WERI-Rb-1 (cell line): ENCODE data around the gene PKD1L1.

Experiments used
- DNase-seq: peaks from one replicate; pipeline ENCODE4 v3.0.0-alpha.2; 2020
- H3K27ac ChIP-seq: fragments of 250-450 bp; sonication (Bioruptor Pico); 2 replicates; pipeline ENCODE4 v1.5.1; 2020; ENCODE audit warnings: mild to moderate bottlenecking, moderate library complexity
- H3K27me3 ChIP-seq: fragments of 250-450 bp; sonication (Bioruptor Pico); 2 replicates; pipeline ENCODE4 v1.5.1; 2021; ENCODE audit warnings: mild to moderate bottlenecking, low read depth, moderate library complexity; ENCODE audit not compliant: insufficient read depth, severe bottlenecking
- H3K36me3 ChIP-seq: fragments of 250-450 bp; sonication (Bioruptor Pico); 2 replicates; pipeline ENCODE4 v1.5.1; 2020; ENCODE audit warnings: mild to moderate bottlenecking, moderate library complexity
- H3K4me3 ChIP-seq: 2 replicates; pipeline ENCODE4 v1.5.1; 2011; ENCODE audit warnings: low read depth, mild to moderate bottlenecking, control low read depth, low read length
- H3K9me3 ChIP-seq: fragments of 250-450 bp; sonication (Bioruptor Pico); 2 replicates; pipeline ENCODE4 v1.5.1; 2021; ENCODE audit warnings: mild to moderate bottlenecking, moderate library complexity; ENCODE audit not compliant: severe bottlenecking
- TF ChIP-seq, protein P1 (sequence below): IDR thresholded peaks from 2 replicates; pipeline ENCODE4 v1.5.1; 2011; ENCODE audit warnings: low read depth, mild to moderate bottlenecking, control low read depth, inconsistent platforms, low read length

Gene PKD1L1

DNA sequence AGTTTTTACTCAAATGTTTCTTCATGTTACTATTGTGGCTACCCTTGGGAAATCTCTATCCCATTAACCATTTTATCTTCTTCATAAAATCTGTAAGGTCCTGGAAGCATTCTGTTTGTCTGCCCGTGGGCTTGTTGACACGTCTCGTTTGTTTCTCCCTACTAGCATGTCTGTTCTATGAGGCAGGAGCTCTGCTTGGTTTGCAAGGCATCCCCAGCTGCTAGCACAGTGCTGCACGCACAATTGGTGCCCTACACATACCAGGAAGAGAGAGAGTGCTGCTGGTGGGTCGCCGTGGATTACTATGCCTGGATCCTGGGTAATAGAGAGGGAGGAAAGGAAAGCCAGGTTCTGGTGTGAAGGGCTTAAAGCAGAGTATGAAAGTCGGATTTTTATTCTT is 200.2 kb downstream of the PKD1L1 start:
- DNase-seq: no peak
- TF ChIP-seq, protein P1, sequence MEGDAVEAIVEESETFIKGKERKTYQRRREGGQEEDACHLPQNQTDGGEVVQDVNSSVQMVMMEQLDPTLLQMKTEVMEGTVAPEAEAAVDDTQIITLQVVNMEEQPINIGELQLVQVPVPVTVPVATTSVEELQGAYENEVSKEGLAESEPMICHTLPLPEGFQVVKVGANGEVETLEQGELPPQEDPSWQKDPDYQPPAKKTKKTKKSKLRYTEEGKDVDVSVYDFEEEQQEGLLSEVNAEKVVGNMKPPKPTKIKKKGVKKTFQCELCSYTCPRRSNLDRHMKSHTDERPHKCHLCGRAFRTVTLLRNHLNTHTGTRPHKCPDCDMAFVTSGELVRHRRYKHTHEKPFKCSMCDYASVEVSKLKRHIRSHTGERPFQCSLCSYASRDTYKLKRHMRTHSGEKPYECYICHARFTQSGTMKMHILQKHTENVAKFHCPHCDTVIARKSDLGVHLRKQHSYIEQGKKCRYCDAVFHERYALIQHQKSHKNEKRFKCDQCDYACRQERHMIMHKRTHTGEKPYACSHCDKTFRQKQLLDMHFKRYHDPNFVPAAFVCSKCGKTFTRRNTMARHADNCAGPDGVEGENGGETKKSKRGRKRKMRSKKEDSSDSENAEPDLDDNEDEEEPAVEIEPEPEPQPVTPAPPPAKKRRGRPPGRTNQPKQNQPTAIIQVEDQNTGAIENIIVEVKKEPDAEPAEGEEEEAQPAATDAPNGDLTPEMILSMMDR: no peak
- H3K36me3 ChIP-seq: no peaks in the 10 kb centered on the region
- no peaks in the 10 kb centered on the region for H3K27me3 ChIP-seq
- H3K27ac ChIP-seq: no peak overlapping the region
- H3K9me3 ChIP-seq: no peaks in the 10 kb centered on the region
- no peak overlapping the region for H3K4me3 ChIP-seq

DNA sequence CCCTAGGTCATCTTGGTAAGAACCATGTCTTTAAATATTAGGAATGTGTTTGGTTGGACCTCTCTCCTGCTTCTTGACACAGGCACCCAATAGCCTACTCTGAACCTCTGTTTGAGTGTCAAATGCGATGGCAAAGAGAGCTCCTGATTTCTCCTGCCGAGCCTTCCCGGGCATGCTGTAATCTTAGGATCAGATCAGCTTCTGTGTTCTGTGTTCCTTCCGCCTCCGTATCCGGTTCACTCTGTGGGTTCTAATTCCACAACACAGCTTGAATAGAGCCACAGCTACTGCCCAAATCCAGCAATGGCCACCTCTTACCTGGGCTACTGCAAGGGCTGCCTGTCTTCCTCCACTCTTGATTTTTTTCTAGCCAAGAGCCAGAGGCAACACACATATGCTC is 201.1 kb downstream of the PKD1L1 start:
- TF ChIP-seq, protein P1: no peak
- Histone ChIP-seq H3K9me3 (no peaks in the 10 kb centered on the region), H3K27ac (no peak overlapping the region), H3K27me3 (no peaks in the 10 kb centered on the region), H3K36me3 (no peaks in the 10 kb centered on the region), H3K4me3 (no peak overlapping the region)
- DNase-seq: no peak

DNA sequence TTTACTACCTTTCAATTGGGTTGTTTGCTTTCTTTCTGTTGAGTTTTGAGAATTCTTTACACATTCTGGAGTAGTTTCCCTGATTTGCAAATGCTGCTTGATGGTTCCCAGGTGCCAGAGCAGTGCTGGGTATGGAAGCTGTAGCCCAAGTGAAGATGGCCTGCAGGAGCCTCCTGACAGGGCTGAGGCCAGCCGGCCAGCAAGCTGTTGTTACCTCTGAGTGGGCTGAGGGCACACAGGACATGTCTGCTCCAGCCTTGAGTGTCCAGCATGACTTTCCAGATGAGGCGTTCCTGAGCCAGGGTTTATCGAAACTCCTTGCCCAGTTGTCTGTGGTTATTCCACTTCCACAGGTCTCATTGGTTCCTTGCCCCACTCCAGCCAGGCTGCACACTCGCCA is 201.8 kb downstream of the PKD1L1 start:
- TF ChIP-seq, protein P1: no peak
- no peak overlapping the region for H3K27ac ChIP-seq
- H3K36me3 ChIP-seq: no peaks in the 10 kb centered on the region
- H3K9me3 ChIP-seq: no peaks in the 10 kb centered on the region
- DNase-seq: no peak
- no peak overlapping the region for H3K4me3 ChIP-seq
- H3K27me3 ChIP-seq: no peaks in the 10 kb centered on the region

DNA sequence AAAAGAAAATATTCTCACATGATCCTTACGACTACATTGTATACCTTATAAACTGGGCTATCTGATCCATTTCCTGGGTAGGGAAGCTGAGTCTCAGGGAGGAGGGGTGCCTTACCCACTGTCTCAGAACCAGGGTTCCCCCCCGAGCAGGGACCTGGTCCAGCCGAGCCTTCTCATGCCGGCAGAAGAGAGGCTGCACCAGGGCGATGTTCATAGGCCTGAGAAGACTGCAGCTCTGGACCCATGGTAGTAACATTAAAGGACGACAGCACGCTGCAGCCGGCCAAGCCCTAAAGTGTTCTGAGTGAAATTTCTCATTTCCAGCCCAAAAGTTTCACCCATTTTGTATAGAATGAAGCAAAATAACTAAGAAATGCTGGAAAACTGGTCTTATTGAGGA is 203.4 kb downstream of the PKD1L1 start:
- Histone ChIP-seq H3K4me3 (no peak overlapping the region), H3K27me3 (no peaks in the 10 kb centered on the region), H3K36me3 (no peaks in the 10 kb centered on the region), H3K9me3 (no peaks in the 10 kb centered on the region), H3K27ac (no peak overlapping the region)
- DNase-seq: no peak
- TF ChIP-seq, protein P1: no peak

DNA sequence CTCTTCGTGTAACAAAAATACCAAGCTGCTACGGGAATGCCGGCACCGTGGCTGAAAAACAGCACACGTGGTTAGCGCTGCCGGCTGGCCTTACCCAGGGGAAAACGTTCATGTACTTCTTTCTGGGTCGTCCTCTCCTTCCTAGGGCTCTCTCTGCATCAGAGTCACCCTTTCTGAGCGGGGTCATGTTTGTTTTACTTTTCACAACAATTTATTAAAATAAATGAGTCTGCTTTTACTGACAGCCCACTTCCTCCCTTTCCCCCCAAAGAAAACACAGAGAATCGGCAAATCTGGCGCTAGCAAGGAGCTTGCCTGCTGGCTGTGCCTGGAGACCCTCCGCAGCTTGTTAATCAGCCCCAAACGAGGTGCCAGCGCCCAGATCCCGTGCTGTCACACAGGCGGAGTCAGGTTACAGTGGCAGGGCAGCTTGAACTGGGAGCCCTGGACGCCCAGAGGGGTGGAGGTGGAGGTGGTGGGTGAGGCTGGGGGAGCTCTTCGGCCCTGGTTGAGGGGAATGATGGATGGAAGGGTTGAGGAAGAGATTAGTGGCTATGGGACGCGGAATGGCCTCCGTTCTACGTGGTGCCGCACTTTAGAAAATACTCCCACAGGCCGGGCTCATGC is 204.2 kb downstream of the PKD1L1 start:
- Histone ChIP-seq H3K27ac (no peak overlapping the region), H3K36me3 (no peaks in the 10 kb centered on the region), H3K27me3 (no peaks in the 10 kb centered on the region), H3K4me3 (no peak overlapping the region), H3K9me3 (no peaks in the 10 kb centered on the region)
- TF ChIP-seq, protein P1: no peak
- no peak for DNase-seq

DNA sequence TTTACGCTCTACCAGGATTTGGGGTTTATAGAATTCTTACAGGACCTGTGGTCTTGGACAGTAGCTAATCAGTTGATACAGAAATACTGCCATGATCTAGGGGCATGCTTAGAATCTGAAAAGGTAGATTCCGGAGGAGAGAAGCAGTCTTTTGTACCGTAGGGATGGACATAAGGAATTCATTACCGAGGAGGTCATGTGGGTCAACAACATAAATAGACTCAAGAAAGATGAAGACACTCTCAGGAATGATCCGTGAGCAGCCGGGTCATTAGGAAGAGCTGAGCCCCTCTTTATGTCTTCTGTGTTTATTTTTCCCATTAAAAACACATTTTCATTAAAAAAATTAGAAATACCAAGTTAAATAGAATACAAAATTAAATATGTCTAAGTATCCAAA is 206.3 kb downstream of the PKD1L1 start:
- H3K27ac ChIP-seq: no peak overlapping the region

More for the DNA sequence above, 206.3 kb downstream of the PKD1L1 start:
- no peak overlapping the region for H3K4me3 ChIP-seq
- TF ChIP-seq, protein P1: no peak
- no peaks in the 10 kb centered on the region for H3K36me3 ChIP-seq
- H3K27me3 ChIP-seq: no peaks in the 10 kb centered on the region
- no peak for DNase-seq
- H3K9me3 ChIP-seq: no peaks in the 10 kb centered on the region
